DND-41 (cell line): Measurements from ENCODE around the gene MCU.

Experiments used
- CTCF ChIP-seq: IDR thresholded peaks from 2 replicates; pipeline ENCODE4 v1.5.1; 2012; ENCODE audit warnings: borderline replicate concordance, low read length, moderate library complexity, mild to moderate bottlenecking; ENCODE audit not compliant: poor library complexity, severe bottlenecking; ENCODE audit errors: extremely low read depth
- EZH2 ChIP-seq: IDR thresholded peaks from 3 replicates; pipeline ENCODE4 v1.6.1; 2012; ENCODE audit warnings: borderline replicate concordance, low read depth, mild to moderate bottlenecking, moderate library complexity, low read length, inconsistent platforms; ENCODE audit not compliant: severe bottlenecking

- TF ChIP-seq CTCF (no peak), EZH2 (no peak)
These were observed 52.6 kb downstream of the MCU start for GRCh38 chr10:72744566-72744965.
